ENCODE measurements around the gene STX8.

The STX8 gene

GRCh38 chr17:9238340-9239245, 337.0 kb downstream of the STX8 start:
- no peak for DNase-seq

- no peak for DNase-seq
Observed at GRCh38 chr17:9237661-9238301, 337.8 kb downstream of the STX8 start.

- DNase-seq = no peak
Observed at GRCh38 chr17:9237053-9237410, 338.6 kb downstream of the STX8 start.

- no peak for DNase-seq
Observed at GRCh38 chr17:9236286-9237052, 339.2 kb downstream of the STX8 start.

- no peak for DNase-seq
Observed at GRCh38 chr17:9235346-9235745, 340.3 kb downstream of the STX8 start.

- no peak for DNase-seq
Observed at GRCh38 chr17:9234389-9234945, 341.2 kb downstream of the STX8 start.

GRCh38 chr17:9233761-9234160, 341.9 kb downstream of the STX8 start:
- DNase-seq = no peak

- no peak for DNase-seq
Observed at GRCh38 chr17:9233271-9233599, 342.4 kb downstream of the STX8 start.

- DNase-seq = peak in 1 of 4 experiments; percentile 10
Observed at GRCh38 chr17:9232591-9233270, 342.9 kb downstream of the STX8 start.

- DNase-seq = no peak
Observed at GRCh38 chr17:9232155-9232475, 343.5 kb downstream of the STX8 start.

- DNase-seq = no peak
Observed at GRCh38 chr17:9231449-9232154, 344.0 kb downstream of the STX8 start.

- DNase-seq = no peak
Observed at GRCh38 chr17:9230861-9231260, 344.8 kb downstream of the STX8 start.

GRCh38 chr17:9230346-9230745, 345.3 kb downstream of the STX8 start:
- DNase-seq = no peak

- no peak for DNase-seq
Observed at GRCh38 chr17:9229826-9230201, 345.8 kb downstream of the STX8 start.

GRCh38 chr17:9229160-9229825, 346.3 kb downstream of the STX8 start:
- DNase-seq = no peak

GRCh38 chr17:9228408-9229159, 347.0 kb downstream of the STX8 start:
- no peak for DNase-seq

- DNase-seq = no peak
Observed at GRCh38 chr17:9227819-9228407, 347.7 kb downstream of the STX8 start.

GRCh38 chr17:9226794-9227135, 348.9 kb downstream of the STX8 start:
- DNase-seq = no peak

- no peak for DNase-seq
Observed at GRCh38 chr17:9226130-9226793, 349.4 kb downstream of the STX8 start.
